Muscle of leg (tissue), 11 donors: Measurements from ENCODE around the gene MPPE1. TPM values are rescaled to one million over a fixed set of nuclear protein-coding genes. Genes with fewer than 3 reads are reported as not detected.
"Not testable (repeated sequence)": the region's sequence is repeated elsewhere in the genome, so short reads cannot be mapped to it uniquely, and the experiment has no call there.

Experiments used
- DNase-seq: peaks from one replicate; pipeline ENCODE4 v3.0.0; 2013
- H3K27ac ChIP-seq: one replicate; pipeline ENCODE4 v1.5.1; 2013; ENCODE audit warnings: mild to moderate bottlenecking, low read length, control low read depth
- H3K27me3 ChIP-seq: one replicate; pipeline ENCODE4 v1.6.1; 2013; ENCODE audit warnings: low read length; ENCODE audit not compliant: control insufficient read depth, insufficient read depth
- H3K36me3 ChIP-seq: one replicate; pipeline ENCODE4 v1.6.1; 2013; ENCODE audit warnings: low read length; ENCODE audit not compliant: control insufficient read depth, insufficient read depth
- H3K4me1 ChIP-seq: one replicate; pipeline ENCODE4 v1.6.1; 2013; ENCODE audit warnings: low read length; ENCODE audit not compliant: control insufficient read depth, insufficient read depth
- H3K4me3 ChIP-seq: one replicate; pipeline ENCODE4 v1.5.1; 2013; ENCODE audit warnings: low read length, control low read depth
- H3K9me3 ChIP-seq: replicated peaks from 2 replicates; pipeline ENCODE4 v1.6.1; 2013; ENCODE audit warnings: low read depth, low read length; ENCODE audit not compliant: control insufficient read depth
- WGBS: methylation state at CpG from one replicate; pipeline ENCODE4 v1.1.5; 2013; ENCODE audit warnings: missing lambda C conversion rate; ENCODE audit not compliant: insufficient coverage; 5-methylcytosine and 5-hydroxymethylcytosine counted together
- polyA plus RNA-seq, 8 donors: library from polyadenylated mRNA; unstranded; fragments of 120-200 nt; gene quantifications; one replicate each; pipeline versions ENCODE4 v1.2.1 to v1.2.3, GENCODE V29; 2013; ENCODE audit warnings: inconsistent platforms in 1 of 8, low replicate concordance in 1 of 8; ENCODE audit not compliant: insufficient read length in 8 of 8, insufficient read depth in 1 of 8
- total RNA-seq: library from RNA; stranded (reverse); fragments of 120-200 nt; gene quantifications from one replicate; pipeline ENCODE4 v1.2.4, GENCODE V29; 2013

MPPE1 gene
- total and polyA plus RNA-seq, 9 donors, result 20.1 to 32.1 (median 22.9) TPM

GRCh38 chr18:11905613-11906012, 2.5 kb downstream of the MPPE1 start:
- no peaks in the 10 kb centered on the region for H3K27me3 ChIP-seq
- H3K4me3 ChIP-seq, result no peak overlapping the region
- no peak overlapping the region for H3K27ac ChIP-seq
- peaks cover 9% of the 10 kb centered on the region for H3K4me1 ChIP-seq
- peaks cover 21% of the 10 kb centered on the region for H3K36me3 ChIP-seq
- no CpG with 5 or more reads among the region's 4 CpGs for WGBS
- H3K9me3 ChIP-seq, result no peaks in the 10 kb centered on the region
- no peak for DNase-seq

GRCh38 chr18:11902522-11903292, 5.4 kb downstream of the MPPE1 start:
- H3K27ac ChIP-seq, result no peak overlapping the region
- no peaks in the 10 kb centered on the region for H3K27me3 ChIP-seq
- peaks cover 22% of the 10 kb centered on the region for H3K36me3 ChIP-seq
- no peak for DNase-seq
- WGBS, result 74% methylated on average over 3 of the region's 7 CpGs
- no peaks in the 10 kb centered on the region for H3K9me3 ChIP-seq
- no peak overlapping the region for H3K4me3 ChIP-seq
- peaks cover 9% of the 10 kb centered on the region for H3K4me1 ChIP-seq

DNA sequence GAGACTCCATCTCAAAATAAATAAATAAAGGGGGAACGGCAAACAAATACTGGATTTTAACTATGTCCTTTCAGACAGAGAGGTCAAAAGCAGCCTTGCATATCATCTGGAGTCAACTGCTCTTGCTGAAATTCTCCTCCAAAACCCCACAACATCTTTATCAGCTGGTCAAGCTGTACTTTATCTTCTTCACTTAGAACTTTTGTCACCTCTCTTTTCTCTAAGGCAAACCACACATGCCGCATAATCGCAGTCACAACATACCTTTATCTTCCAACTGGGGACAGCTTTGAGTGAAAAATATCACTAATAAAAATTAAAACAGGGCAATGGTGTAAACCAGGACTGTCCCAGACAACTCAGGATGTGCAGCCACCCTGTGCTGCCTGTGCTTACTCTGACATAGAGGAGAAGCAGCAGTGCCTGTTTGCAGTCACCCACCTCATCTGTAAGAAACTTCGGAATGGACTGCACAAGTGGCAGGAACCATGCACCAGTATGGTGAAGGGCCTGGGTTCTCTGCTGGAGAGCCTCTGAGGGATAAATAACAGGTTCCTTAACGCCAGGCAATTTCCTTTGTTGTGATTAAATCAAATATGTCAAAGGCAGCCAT, 6.2 kb downstream of the MPPE1 start:
- no peak for DNase-seq
- Histone ChIP-seq H3K4me1 (peaks cover under 1% of the 10 kb centered on the region), H3K4me3 (no peak overlapping the region), H3K27me3 (no peaks in the 10 kb centered on the region), H3K27ac (no peak overlapping the region), H3K9me3 (no peaks in the 10 kb centered on the region), H3K36me3 (peaks cover 26% of the 10 kb centered on the region)
- WGBS, result no CpG with 5 or more reads among the region's 5 CpGs

GRCh38 chr18:11899063-11899462, 9.1 kb downstream of the MPPE1 start:
- H3K27me3 ChIP-seq, result no peaks in the 10 kb centered on the region
- 60% methylated on average over 1 of the region's 3 CpGs for WGBS
- H3K9me3 ChIP-seq, result no peaks in the 10 kb centered on the region
- peaks cover 34% of the 10 kb centered on the region for H3K36me3 ChIP-seq
- no peak overlapping the region for H3K27ac ChIP-seq
- no peaks in the 10 kb centered on the region for H3K4me1 ChIP-seq
- H3K4me3 ChIP-seq, result no peak overlapping the region
- DNase-seq, result no peak

DNA sequence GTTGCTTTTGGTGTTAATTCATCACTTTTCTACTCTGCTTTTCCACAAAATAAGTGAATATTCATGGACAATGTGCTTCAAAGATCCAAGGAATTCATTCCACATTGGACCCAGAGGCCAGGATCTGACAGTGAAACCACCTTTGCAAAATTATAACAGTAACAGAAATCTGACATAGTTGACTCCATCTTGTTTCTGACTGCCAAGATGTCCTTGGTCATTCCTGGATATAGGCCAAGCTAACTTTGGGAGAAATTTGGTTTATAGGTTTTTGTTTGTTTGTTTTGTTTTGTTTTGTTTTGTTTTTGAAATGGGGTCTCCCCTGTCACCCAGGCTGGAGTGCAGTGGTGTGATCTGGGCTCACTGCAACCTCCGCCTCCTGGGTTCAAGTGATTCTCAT, 10.3 kb downstream of the MPPE1 start:
- Histone ChIP-seq H3K4me3 (no peak overlapping the region), H3K9me3 (no peaks in the 10 kb centered on the region), H3K4me1 (no peaks in the 10 kb centered on the region), H3K36me3 (peaks cover 34% of the 10 kb centered on the region), H3K27ac (no peak overlapping the region), H3K27me3 (no peaks in the 10 kb centered on the region)
- 100% methylated on average over 1 of the region's 1 CpG for WGBS
- DNase-seq, result no peak

GRCh38 chr18:11892438-11892837, 15.7 kb downstream of the MPPE1 start:
- not testable (repeated sequence) for H3K9me3 ChIP-seq, H3K27ac ChIP-seq, DNase-seq, H3K4me1 ChIP-seq, H3K27me3 ChIP-seq, H3K4me3 ChIP-seq
- H3K36me3 ChIP-seq, result peaks cover 46% of the 10 kb centered on the region
- WGBS, result no CpG with 5 or more reads among the region's 7 CpGs

DNA sequence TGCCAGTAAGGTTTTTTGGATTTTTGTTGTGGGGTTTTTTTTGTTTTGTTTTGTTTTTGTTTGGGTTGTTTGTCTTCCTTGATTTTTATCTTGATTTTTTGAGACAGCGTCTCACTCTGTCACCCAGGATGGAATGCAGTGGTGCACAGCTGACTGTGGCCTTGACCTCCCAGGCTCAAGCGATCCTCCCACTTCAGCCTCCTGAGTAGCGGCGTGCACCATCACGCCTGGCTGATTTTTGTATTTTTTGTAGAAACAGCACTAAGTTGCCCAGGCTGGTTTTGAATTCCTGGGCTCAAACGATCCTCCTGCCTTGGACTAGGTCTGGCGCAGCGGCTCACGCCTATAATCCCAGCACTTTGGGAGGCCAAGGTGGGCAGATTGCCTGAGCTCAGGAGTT, 16.4 kb downstream of the MPPE1 start:
- H3K36me3 ChIP-seq, result peaks cover 50% of the 10 kb centered on the region
- 91% methylated on average over 8 of the region's 9 CpGs for WGBS
- no peak overlapping the region for H3K27ac ChIP-seq
- no peaks in the 10 kb centered on the region for H3K9me3 ChIP-seq
- H3K27me3 ChIP-seq, result no peaks in the 10 kb centered on the region
- DNase-seq, result no peak
- no peaks in the 10 kb centered on the region for H3K4me1 ChIP-seq
- H3K4me3 ChIP-seq, result no peak overlapping the region

DNA sequence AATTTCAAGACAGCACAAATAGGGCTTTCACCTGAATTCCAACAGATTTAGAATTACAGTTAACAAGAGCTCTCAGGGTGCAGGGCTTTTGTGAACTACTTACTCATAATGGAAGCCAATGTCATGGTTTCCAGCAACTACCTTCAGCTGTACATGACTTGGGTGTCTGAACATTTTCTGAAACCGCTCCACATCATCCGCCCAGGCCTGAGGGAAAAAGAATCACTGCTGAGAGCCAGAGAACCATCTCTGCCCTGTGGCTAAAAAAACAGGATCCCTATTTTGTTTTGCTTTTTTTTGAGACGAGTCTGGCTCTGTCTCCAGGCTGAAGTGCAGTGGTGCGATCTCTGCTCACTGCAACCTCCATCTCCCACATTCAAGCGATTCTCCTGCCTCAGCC, 18.8 kb downstream of the MPPE1 start:
- no peak overlapping the region for H3K27ac ChIP-seq
- no peak for DNase-seq
- 100% methylated on average over 2 of the region's 5 CpGs for WGBS
- H3K36me3 ChIP-seq, result peaks cover 52% of the 10 kb centered on the region
- no peak overlapping the region for H3K4me3 ChIP-seq
- no peaks in the 10 kb centered on the region for H3K4me1 ChIP-seq
- H3K9me3 ChIP-seq, result no peaks in the 10 kb centered on the region
- no peaks in the 10 kb centered on the region for H3K27me3 ChIP-seq

DNA sequence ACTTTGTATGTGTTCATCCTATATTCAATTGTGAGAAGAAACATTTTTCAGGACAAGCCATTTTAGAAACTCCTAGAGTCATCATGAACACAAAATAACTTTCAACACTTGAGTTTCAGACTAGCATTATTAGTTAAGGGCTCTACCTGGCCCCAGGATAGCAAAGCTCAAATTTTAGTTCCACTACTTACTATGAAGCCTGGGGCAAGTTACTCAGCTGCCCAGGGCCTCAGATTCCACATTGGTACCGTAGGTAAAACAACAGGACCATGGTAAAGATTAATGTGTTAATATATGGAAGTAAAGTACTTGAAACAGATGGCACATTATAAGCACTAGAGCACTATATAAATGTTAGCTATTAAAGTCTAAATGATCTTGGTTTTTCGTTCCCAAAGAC, 19.4 kb downstream of the MPPE1 start:
- Histone ChIP-seq H3K9me3 (no peaks in the 10 kb centered on the region), H3K27me3 (no peaks in the 10 kb centered on the region), H3K27ac (no peak overlapping the region), H3K4me1 (no peaks in the 10 kb centered on the region), H3K4me3 (no peak overlapping the region), H3K36me3 (peaks cover 56% of the 10 kb centered on the region)
- DNase-seq, result no peak
- WGBS, result no CpG with 5 or more reads among the region's 2 CpGs

- Histone ChIP-seq H3K27ac (no peak overlapping the region), H3K36me3 (peaks cover 49% of the 10 kb centered on the region)
- WGBS, result no CpG with 5 or more reads among the region's 8 CpGs
These were observed 20.6 kb downstream of the MPPE1 start for GRCh38 chr18:11887328-11888128.

More at GRCh38 chr18:11887328-11888128, 20.6 kb downstream of the MPPE1 start:
- no peaks in the 10 kb centered on the region for H3K4me1 ChIP-seq
- H3K9me3 ChIP-seq, result no peaks in the 10 kb centered on the region
- no peaks in the 10 kb centered on the region for H3K27me3 ChIP-seq
- no peak overlapping the region for H3K4me3 ChIP-seq
- no peak for DNase-seq
